ENCODE measurements around the gene WWOX. TPM values are rescaled to one million over a fixed set of nuclear protein-coding genes. Genes with fewer than 3 reads are reported as not detected.
A peak's percentile ranks its signal among the peaks of the same experiment; 100 is the strongest.

Gene WWOX
- polyA plus RNA-seq, 1 donor (not counting 4 experiments of a cell fraction or from before 2014, with no cell fraction given) = 5.1 TPM

DNA sequence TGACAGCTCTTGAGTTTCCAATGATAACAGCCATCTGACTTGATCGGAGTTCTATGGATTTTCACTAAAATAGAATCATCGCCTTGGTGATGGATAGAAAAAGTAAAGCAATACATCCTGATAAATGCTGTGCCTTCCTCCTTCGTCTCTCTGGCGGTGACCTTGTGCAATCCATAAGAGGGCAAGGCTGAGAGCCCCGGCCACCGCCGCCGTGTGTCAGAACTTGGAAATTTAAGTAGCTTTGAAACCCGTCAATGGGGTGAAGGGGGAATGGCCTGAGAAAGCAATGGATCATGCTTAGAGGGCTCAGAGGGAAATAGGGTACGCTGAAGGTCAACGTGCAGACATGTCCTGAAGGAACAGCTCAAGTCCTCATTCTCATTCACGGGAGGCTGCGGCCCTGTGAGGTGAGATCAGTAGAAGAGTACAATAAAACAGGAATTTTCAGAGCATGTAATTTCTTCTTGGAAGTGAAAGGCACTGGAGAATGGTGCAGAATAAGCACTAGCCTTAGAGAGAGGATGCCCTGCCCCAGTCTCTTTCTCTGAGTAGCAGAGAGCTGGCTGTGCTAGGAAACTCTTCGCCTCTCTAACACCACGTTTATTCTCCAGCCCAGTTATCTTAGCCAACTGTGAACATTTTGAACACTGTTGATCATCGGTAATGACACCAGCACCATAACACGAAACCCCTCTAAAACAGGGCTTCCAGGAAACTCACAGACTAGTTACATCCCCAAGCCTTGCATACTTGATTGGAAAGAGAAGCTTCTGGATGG, 573.5 kb downstream of the WWOX start:
- Histone ChIP-seq H3K9ac (ENCODE audit: control insufficient read depth, extremely low read depth, insufficient read depth, low read length) (no peak overlapping the region), H3K27me3 (ENCODE audit: control insufficient read depth, extremely low read depth, insufficient read depth, low read length) (no peaks in the 10 kb centered on the region), H3K27ac (ENCODE audit: control insufficient read depth, insufficient read depth, low read length) (no peak overlapping the region), H4K20me1 (ENCODE audit: control insufficient read depth, extremely low read depth, insufficient read depth, low read length) (no peaks in the 10 kb centered on the region), H3K9me1 (ENCODE audit: control insufficient read depth, extremely low read depth, insufficient read depth, low read length) (no peaks in the 10 kb centered on the region), H3K79me2 (ENCODE audit: control insufficient read depth, insufficient read depth, low read length) (no peaks in the 10 kb centered on the region), H3K4me2 (ENCODE audit: control insufficient read depth, extremely low read depth, insufficient read depth, low read depth, low read length) (no peak overlapping the region), H3K36me3 (ENCODE audit: control insufficient read depth in 2 of 2, extremely low read depth in 1 of 2, insufficient read depth in 2 of 2, low read length in 2 of 2) (no peaks in the 10 kb centered on the region), H3K9me3 (ENCODE audit: control insufficient read depth, low read depth, low read length) (no peaks in the 10 kb centered on the region), H2AFZ (ENCODE audit: control insufficient read depth, low read length) (no peak overlapping the region), H3K4me1 (ENCODE audit: control insufficient read depth, extremely low read depth, insufficient read depth, low read length) (peaks cover 21% of the 10 kb centered on the region), H3K4me3 (ENCODE audit: control insufficient read depth in 2 of 3, extremely low read depth in 1 of 3, insufficient read depth in 2 of 3, low read depth in 1 of 3, low read length in 3 of 3) (no peak overlapping the region)
- dilution Hi-C loops (cut with MboI; ENCODE audit: extremely low pct_ligation_motif_present, low sequenced_read_pairs) = no loop called here
- no peak for DNase-seq (ENCODE audit: low read depth, low spot score)
- TF ChIP-seq, protein P1, sequence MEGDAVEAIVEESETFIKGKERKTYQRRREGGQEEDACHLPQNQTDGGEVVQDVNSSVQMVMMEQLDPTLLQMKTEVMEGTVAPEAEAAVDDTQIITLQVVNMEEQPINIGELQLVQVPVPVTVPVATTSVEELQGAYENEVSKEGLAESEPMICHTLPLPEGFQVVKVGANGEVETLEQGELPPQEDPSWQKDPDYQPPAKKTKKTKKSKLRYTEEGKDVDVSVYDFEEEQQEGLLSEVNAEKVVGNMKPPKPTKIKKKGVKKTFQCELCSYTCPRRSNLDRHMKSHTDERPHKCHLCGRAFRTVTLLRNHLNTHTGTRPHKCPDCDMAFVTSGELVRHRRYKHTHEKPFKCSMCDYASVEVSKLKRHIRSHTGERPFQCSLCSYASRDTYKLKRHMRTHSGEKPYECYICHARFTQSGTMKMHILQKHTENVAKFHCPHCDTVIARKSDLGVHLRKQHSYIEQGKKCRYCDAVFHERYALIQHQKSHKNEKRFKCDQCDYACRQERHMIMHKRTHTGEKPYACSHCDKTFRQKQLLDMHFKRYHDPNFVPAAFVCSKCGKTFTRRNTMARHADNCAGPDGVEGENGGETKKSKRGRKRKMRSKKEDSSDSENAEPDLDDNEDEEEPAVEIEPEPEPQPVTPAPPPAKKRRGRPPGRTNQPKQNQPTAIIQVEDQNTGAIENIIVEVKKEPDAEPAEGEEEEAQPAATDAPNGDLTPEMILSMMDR (optimal IDR thresholded peaks at IDR 0.05 in 1 of 3, IDR thresholded peaks at IDR 0.05 in 1 of 3, conservative IDR thresholded peaks at IDR 0.05 in 1 of 3; ENCODE audit: extremely low read depth in 1 of 3, insufficient read depth in 2 of 3, low read length in 3 of 3) = no peak
- TF ChIP-seq EZH2 (IDR thresholded peaks at IDR 0.05; ENCODE audit: low read length) = no peak
- FAIRE-seq = peak; percentile 46

DNA sequence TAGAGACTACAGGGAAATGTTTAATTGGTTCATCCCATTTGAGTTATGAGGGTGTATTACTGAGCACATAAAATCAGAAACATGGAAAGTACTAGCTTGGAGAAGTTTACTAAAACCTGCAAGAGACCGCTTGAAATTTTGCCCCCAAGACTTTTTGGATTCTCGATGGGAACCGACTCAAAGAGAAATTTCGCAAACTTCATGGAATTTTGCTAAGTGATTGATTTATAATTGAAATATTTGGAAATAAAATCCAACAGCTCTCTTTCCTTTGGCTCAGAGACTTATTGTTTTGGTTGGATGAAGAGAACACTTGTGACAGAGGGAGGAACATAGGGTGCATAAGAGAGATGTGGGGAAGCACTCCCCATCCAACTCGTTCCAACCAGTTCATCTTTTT, 574.4 kb downstream of the WWOX start:
- DNase-seq (ENCODE audit: low read depth, low spot score) (no peak), FAIRE-seq (no peak)
- dilution Hi-C loops (cut with MboI; ENCODE audit: extremely low pct_ligation_motif_present, low sequenced_read_pairs) = no loop called here
- Histone ChIP-seq H3K9me1 (ENCODE audit: control insufficient read depth, extremely low read depth, insufficient read depth, low read length) (no peaks in the 10 kb centered on the region), H3K4me2 (ENCODE audit: control insufficient read depth, extremely low read depth, insufficient read depth, low read depth, low read length) (no peak overlapping the region), H3K4me3 (ENCODE audit: control insufficient read depth in 2 of 3, extremely low read depth in 1 of 3, insufficient read depth in 2 of 3, low read depth in 1 of 3, low read length in 3 of 3) (no peak overlapping the region), H3K27ac (ENCODE audit: control insufficient read depth, insufficient read depth, low read length) (no peak overlapping the region), H3K27me3 (ENCODE audit: control insufficient read depth, extremely low read depth, insufficient read depth, low read length) (no peaks in the 10 kb centered on the region), H3K79me2 (ENCODE audit: control insufficient read depth, insufficient read depth, low read length) (no peaks in the 10 kb centered on the region), H3K4me1 (ENCODE audit: control insufficient read depth, extremely low read depth, insufficient read depth, low read length) (peaks cover 21% of the 10 kb centered on the region), H3K9ac (ENCODE audit: control insufficient read depth, extremely low read depth, insufficient read depth, low read length) (no peak overlapping the region), H4K20me1 (ENCODE audit: control insufficient read depth, extremely low read depth, insufficient read depth, low read length) (no peaks in the 10 kb centered on the region), H2AFZ (ENCODE audit: control insufficient read depth, low read length) (no peak overlapping the region), H3K9me3 (ENCODE audit: control insufficient read depth, low read depth, low read length) (no peaks in the 10 kb centered on the region), H3K36me3 (ENCODE audit: control insufficient read depth in 2 of 2, extremely low read depth in 1 of 2, insufficient read depth in 2 of 2, low read length in 2 of 2) (no peaks in the 10 kb centered on the region)
- no peak for TF ChIP-seq EZH2 (IDR thresholded peaks at IDR 0.05; ENCODE audit: low read length)
- TF ChIP-seq, protein P1 (optimal IDR thresholded peaks at IDR 0.05 in 1 of 3, IDR thresholded peaks at IDR 0.05 in 1 of 3, conservative IDR thresholded peaks at IDR 0.05 in 1 of 3; ENCODE audit: extremely low read depth in 1 of 3, insufficient read depth in 2 of 3, low read length in 3 of 3) = no peak

Data from keratinocyte (primary cell).